Testis (tissue), 3 donors: ENCODE results near the gene EIF5B. TPM values are rescaled to one million over a fixed set of nuclear protein-coding genes. Genes with fewer than 3 reads are reported as not detected.
"Not testable (repeated sequence)": the region's sequence is repeated elsewhere in the genome, so short reads cannot be mapped to it uniquely, and the experiment has no call there.

Experiments
- DNase-seq: peaks from one replicate; pipeline ENCODE4 v3.0.0-alpha.2; 2019
- H3K27ac ChIP-seq, 2 donors: fragments of 200-600 bp; sonication (generic); one replicate each; pipeline ENCODE4 v1.5.1; 2019
- H3K27me3 ChIP-seq: fragments of 200-600 bp; sonication (generic); one replicate; pipeline ENCODE4 v1.5.1; 2019
- H3K36me3 ChIP-seq: fragments of 200-600 bp; sonication (generic); one replicate; pipeline ENCODE4 v1.5.1; 2017; ENCODE audit warnings: low read depth; ENCODE audit errors: missing control alignments
- H3K4me1 ChIP-seq: fragments of 200-600 bp; sonication (generic); one replicate; pipeline ENCODE4 v1.5.1; 2019
- H3K4me3 ChIP-seq, 2 donors: fragments of 200-600 bp; sonication (generic); one replicate each; pipeline ENCODE4 v1.5.1; 2017 to 2019
- H3K9me3 ChIP-seq: fragments of 200-600 bp; sonication (generic); one replicate; pipeline ENCODE4 v1.5.1; 2017
- CTCF ChIP-seq, 3 experiments: fragments of 450-650 bp in 2 of 3; fragments of 200-600 bp in 1 of 3; sonication (generic) in 1 of 3; IDR thresholded peaks; one replicate each; pipeline ENCODE4 v1.5.1; 2016 to 2019; ENCODE audit warnings: antibody characterized with exemption in 3 of 3, mild to moderate bottlenecking in 2 of 3, moderate library complexity in 1 of 3
- POLR2A ChIP-seq: fragments of 450-650 bp; IDR thresholded peaks from one replicate; pipeline ENCODE4 v1.6.1; 2017; ENCODE audit warnings: antibody characterized with exemption, mild to moderate bottlenecking, moderate library complexity
- WGBS, 2 donors: methylation state at CpG; one replicate each; pipeline ENCODE4 v1.1.5; 2018; 5-methylcytosine and 5-hydroxymethylcytosine counted together
- intact Hi-C: fragments of 100-400 bp; cut with DNase I; formaldehyde crosslinking; loops from one replicate; pipeline ENCODE4 v1.15.1; 2023; ENCODE audit warnings: low total_unique reads
- polyA plus RNA-seq: library from polyadenylated mRNA; stranded (reverse); fragments of 350-450 nt; fragmentation: Illumina TruSeq; extraction: RNeasy Lipid Tissue Mini Kit (QIAGEN cat#74804); gene quantifications from one replicate; pipeline ENCODE4 v1.2.3, GENCODE V29; 2014; ENCODE audit warnings: low read depth, low replicate concordance; ENCODE audit not compliant: insufficient read depth
- total RNA-seq, 2 donors: library from RNA; depleted of rRNA; stranded (reverse); fragments of >200 nt; gene quantifications; one replicate each; pipeline ENCODE4 v1.2.3, GENCODE V29; 2016

The EIF5B gene
- total and polyA plus RNA-seq, 3 donors from 2014 or later = 12.2 to 66.8 (median 38.1) TPM

DNA sequence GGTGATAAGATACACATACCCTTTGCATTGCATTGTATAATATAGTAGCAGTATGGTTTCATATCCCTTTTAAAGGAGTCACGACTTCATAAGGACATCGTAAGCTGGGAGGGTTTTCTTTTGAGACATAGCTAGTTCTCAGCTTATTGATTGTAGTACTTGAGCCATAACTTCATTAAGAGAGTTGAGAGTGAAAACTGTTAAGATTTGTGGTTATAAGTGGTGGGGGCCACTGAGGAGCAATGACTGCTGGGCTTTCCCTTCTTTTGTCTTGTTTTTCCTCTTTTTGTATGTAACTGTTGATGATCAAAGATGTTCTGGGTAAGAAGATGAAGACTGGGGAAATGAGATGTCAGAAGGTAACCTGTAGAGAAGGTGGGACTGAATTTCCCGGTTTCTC, 11.0 kb downstream of the EIF5B start:
- no peak for DNase-seq
- 90 to 96% methylated on average over 3 of the region's 3 CpGs for WGBS, 2 donors
- no peak overlapping the region for H3K4me3 ChIP-seq
- H3K9me3 ChIP-seq = no peaks in the 10 kb centered on the region
- H3K27me3 ChIP-seq = no peaks in the 10 kb centered on the region
- intact Hi-C loops = no loop called here
- H3K4me1 ChIP-seq = no peaks in the 10 kb centered on the region
- TF ChIP-seq POLR2A (no peak), CTCF (IDR thresholded peaks at IDR 0.05) (no peak)
- no peaks in the 10 kb centered on the region for H3K36me3 ChIP-seq
- H3K27ac ChIP-seq = no peak overlapping the region

DNA sequence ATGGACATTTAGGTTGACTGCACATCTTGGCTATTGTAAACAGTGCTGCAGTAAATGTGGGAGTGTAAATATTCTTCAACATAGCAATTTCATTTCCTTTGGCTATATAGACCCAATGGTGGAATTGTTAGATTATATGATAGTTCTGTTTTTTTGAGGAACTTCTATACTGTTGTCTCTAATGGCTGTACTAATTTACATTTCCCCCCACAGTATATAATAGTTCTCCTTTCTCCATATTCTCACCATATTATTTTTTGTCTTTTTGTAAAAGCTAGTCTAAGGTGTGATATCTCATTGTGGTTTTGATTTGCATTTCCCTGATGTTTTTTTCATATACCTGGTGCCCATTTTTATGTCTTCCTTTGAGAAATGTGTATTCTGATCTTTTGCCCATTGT, 13.0 kb downstream of the EIF5B start:
- no peak for DNase-seq
- Histone ChIP-seq H3K9me3 (no peaks in the 10 kb centered on the region), H3K4me3 (no peak overlapping the region), H3K27me3 (no peaks in the 10 kb centered on the region), H3K36me3 (no peaks in the 10 kb centered on the region), H3K4me1 (no peaks in the 10 kb centered on the region), H3K27ac (no peak overlapping the region)
- no peak for TF ChIP-seq CTCF (IDR thresholded peaks at IDR 0.05)
- no peak for TF ChIP-seq POLR2A
- intact Hi-C loops = no loop called here

DNA sequence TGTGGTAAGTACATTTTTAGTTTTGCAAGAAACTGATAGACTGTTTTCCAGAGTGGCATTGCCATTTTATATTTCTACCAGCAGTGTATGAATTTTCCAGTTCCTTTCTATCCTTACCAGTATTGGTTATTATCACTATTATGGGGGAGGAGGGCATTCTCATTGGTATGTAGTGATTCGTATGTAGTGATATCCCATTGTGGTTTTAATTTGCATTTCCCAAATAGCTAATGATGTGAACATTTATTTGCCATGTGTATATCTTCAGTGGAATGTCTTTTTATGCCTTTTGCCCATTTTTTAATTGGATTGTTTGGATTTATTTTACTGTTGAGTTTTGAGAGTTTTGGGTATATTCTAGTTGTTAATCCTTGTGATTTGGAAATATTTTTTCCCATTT, 16.9 kb downstream of the EIF5B start:
- intact Hi-C loops = no loop called here
- no peak for DNase-seq
- no peaks in the 10 kb centered on the region for H3K4me1 ChIP-seq
- no peaks in the 10 kb centered on the region for H3K27me3 ChIP-seq
- no peaks in the 10 kb centered on the region for H3K36me3 ChIP-seq
- TF ChIP-seq POLR2A = no peak
- no peak for TF ChIP-seq CTCF (IDR thresholded peaks at IDR 0.05)
- no peak overlapping the region for H3K4me3 ChIP-seq
- no peaks in the 10 kb centered on the region for H3K9me3 ChIP-seq
- 83 to 85% methylated on average over 1 of the region's 1 CpG for WGBS, 2 donors
- no peak overlapping the region for H3K27ac ChIP-seq

DNA sequence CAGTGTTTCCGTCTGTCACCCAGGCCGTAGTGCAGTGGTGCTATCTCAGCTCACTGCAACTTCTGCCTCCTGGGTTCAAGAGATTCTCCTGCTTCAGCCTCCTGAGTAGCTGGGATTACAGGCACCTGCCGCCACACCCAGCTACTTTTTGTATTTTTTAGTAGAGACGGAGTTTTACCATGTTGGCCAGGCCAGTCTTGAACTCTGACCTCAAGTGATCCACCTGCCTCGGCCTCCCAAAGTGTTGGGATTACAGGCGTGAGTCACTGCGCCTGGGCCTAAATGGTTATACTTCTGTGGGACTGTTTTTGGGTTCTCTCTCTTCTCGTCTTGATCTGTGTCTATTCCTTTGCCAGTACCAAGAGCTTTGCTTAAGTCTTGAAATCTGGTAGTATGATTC, 17.6 kb downstream of the EIF5B start:
- H3K4me1 ChIP-seq, H3K27ac ChIP-seq, H3K9me3 ChIP-seq, H3K4me3 ChIP-seq, intact Hi-C loops, H3K36me3 ChIP-seq, DNase-seq, H3K27me3 ChIP-seq: not testable (repeated sequence)
- whole genome bisulfite sequencing, 2 donors = 93 to 96% methylated on average over 8 of the region's 8 CpGs

DNA sequence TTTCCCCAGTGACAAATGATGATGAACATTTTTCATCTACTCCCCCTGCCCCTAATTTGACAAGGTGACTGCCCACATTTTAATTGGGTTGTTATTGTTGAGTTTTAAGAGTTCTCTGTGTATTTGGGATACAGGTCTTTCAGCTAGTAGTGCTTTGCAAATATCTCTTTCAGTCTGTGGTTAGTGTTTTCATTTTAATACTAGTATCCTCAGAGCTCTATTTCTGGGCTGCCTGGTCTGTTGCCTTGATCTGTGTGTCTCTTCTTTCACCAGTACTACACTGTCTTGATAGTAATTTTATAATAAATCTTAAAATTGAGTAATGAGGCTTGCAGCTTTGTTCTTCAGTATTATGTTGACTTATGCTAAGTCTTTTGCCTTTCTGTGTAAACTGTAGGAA, 19.7 kb downstream of the EIF5B start:
- no peaks in the 10 kb centered on the region for H3K9me3 ChIP-seq
- H3K4me1 ChIP-seq = no peaks in the 10 kb centered on the region
- H3K4me3 ChIP-seq = no peak overlapping the region
- no peak for TF ChIP-seq CTCF (IDR thresholded peaks at IDR 0.05)
- TF ChIP-seq POLR2A = no peak
- no peaks in the 10 kb centered on the region for H3K36me3 ChIP-seq
- H3K27ac ChIP-seq = no peak overlapping the region
- DNase-seq = no peak
- no peaks in the 10 kb centered on the region for H3K27me3 ChIP-seq
- intact Hi-C loops = no loop called here
